Adrenal gland (tissue), 12 donors: ENCODE data around the gene ADSS1. TPM values are rescaled to one million over a fixed set of nuclear protein-coding genes. Genes with fewer than 3 reads are reported as not detected.

Experiments used
- DNase-seq, 7 donors: peaks; one replicate each; pipeline ENCODE4 v3.0.0-alpha.2; 2019 to 2020
- H3K27ac ChIP-seq, 5 donors: fragments of 200-600 bp; sonication (generic) in 4 of 5; 1 replicate in 3 of 5; 2 replicates in 2 of 5; pipeline versions ENCODE4 v1.5.1 to v1.8.0; 2016 to 2020; ENCODE audit warnings: mild to moderate bottlenecking in 1 of 5
- H3K27me3 ChIP-seq: fragments of 200-600 bp; 2 replicates; pipeline ENCODE4 v1.8.0; 2021
- H3K36me3 ChIP-seq, 2 donors: fragments of 200-600 bp; replicated peaks in 1 of 2; 1 replicate in 1 of 2; 2 replicates in 1 of 2; pipeline versions ENCODE4 v1.5.1 to v1.8.0; 2018 to 2022
- H3K4me1 ChIP-seq, 2 donors: fragments of 200-600 bp; replicated peaks in 1 of 2; 1 replicate in 1 of 2; 2 replicates in 1 of 2; pipeline versions ENCODE4 v1.5.1 to v1.8.0; 2018 to 2021
- H3K4me3 ChIP-seq, 4 donors: fragments of 200-600 bp; sonication (generic) in 3 of 4; one replicate each; pipeline ENCODE4 v1.5.1; 2016 to 2018
- H3K9me3 ChIP-seq, 3 donors: fragments of 200-600 bp; sonication (generic) in 1 of 3; replicated peaks in 1 of 3; 1 replicate in 2 of 3; 2 replicates in 1 of 3; pipeline versions ENCODE4 v1.5.1 to v1.8.0; 2016 to 2021
- CTCF ChIP-seq, 6 experiments: fragments of 450-650 bp in 4 of 6; fragments of 200-600 bp in 2 of 6; sonication (generic) in 1 of 6; IDR thresholded peaks; 1 replicate in 5 of 6; 2 replicates in 1 of 6; pipeline versions ENCODE4 v1.5.1 to v1.8.0; 2016 to 2021; ENCODE audit warnings: antibody characterized with exemption in 6 of 6, mild to moderate bottlenecking in 2 of 6, moderate library complexity in 1 of 6
- POLR2A ChIP-seq, 2 donors: fragments of 450-650 bp; IDR thresholded peaks; one replicate each; pipeline ENCODE4 v1.6.1; 2017; ENCODE audit warnings: antibody characterized with exemption in 2 of 2, mild to moderate bottlenecking in 2 of 2, moderate library complexity in 1 of 2
- WGBS, 4 donors: extraction: QIAGEN DNeasy Blood & Tissue Kit in 2 of 4; methylation state at CpG; one replicate each; pipeline versions ENCODE4 v1.1.5 to v1.1.7; 2013 to 2017; 5-methylcytosine and 5-hydroxymethylcytosine counted together
- intact Hi-C, 2 donors: fragments of 100-400 bp; cut with DNase I; formaldehyde crosslinking; loops; one replicate each; pipeline versions ENCODE4 v1.14.1 to v1.15.0; 2022 to 2023
- polyA plus RNA-seq, 3 donors: library from polyadenylated mRNA; stranded (reverse); fragments of 200-250 nt in 2 of 3; fragments of 350-450 nt in 1 of 3; fragmentation: Illumina TruSeq in 1 of 3; extraction: RNeasy Lipid Tissue Mini Kit (QIAGEN cat#74804) in 1 of 3; gene quantifications; one replicate each; pipeline ENCODE4 v1.2.3, GENCODE V29; 2013 to 2014
- total RNA-seq, 9 donors: library from RNA; depleted of rRNA in 4 of 9; stranded (reverse); fragments of >200 nt in 4 of 9; fragments of 120-200 nt in 1 of 9; fragmentation: NEBNext Ultra II Directional in 1 of 9; extraction: Animal tissue kit (Norgen Biotek cat#: 25700) in 1 of 9; gene quantifications; one replicate each; pipeline versions ENCODE4 v1.1.0 to v1.2.4, GENCODE V29; 2013 to 2023
- donor health status: healthy with polysubstance abuse.
- donor health status: Bipolar disorder and iron deficiency.
- donor health status: DM: yes; HTN: yes; CAD: no.
- donor health status: DM: no; HTN: no; CAD: no.
- donor health status: DM: no; HTN: no; CAD: no.
- donor health status: DM: yes; HTN: yes; CAD: no.

Gene ADSS1
- total and polyA plus RNA-seq, 12 donors = 4.0 to 39.1 (median 16.9) TPM

- H3K27me3 ChIP-seq = no peaks in the 10 kb centered on the region
- H3K4me3 ChIP-seq = no peak overlapping the region
- peak overlapping the region in 1 of 5 donors; percentile 49 for H3K27ac ChIP-seq
- peak in 2 of 7 donors; percentile 38 to 41 for DNase-seq
- no peak for TF ChIP-seq CTCF (IDR thresholded peaks at IDR 0.05)
- TF ChIP-seq POLR2A (IDR thresholded peaks at IDR 0.05) = no peak
- no peaks in the 10 kb centered on the region for H3K9me3 ChIP-seq
- intact Hi-C loops = no loop called here
- 78 to 90% (median 85%) methylated on average over 5 to 23 of the region's 23 CpGs for WGBS, 4 donors
- peaks cover 13 to 39% of the 10 kb centered on the region in 2 donors for H3K4me1 ChIP-seq
- H3K36me3 ChIP-seq = no peaks in the 10 kb centered on the region
These were observed 9.1 kb downstream of the ADSS1 start for GRCh38 chr14:104732931-104733681.

- Histone ChIP-seq H3K27me3 (no peaks in the 10 kb centered on the region), H3K4me1 (peaks cover 13 to 39% of the 10 kb centered on the region in 2 donors), H3K36me3 (no peaks in the 10 kb centered on the region), H3K4me3 (no peak overlapping the region), H3K9me3 (no peaks in the 10 kb centered on the region), H3K27ac (no peak overlapping the region)
- WGBS, 4 donors = 80 to 97% (median 90%) methylated on average over 2 to 6 of the region's 6 CpGs
- intact Hi-C loops = no loop called here
- TF ChIP-seq POLR2A (IDR thresholded peaks at IDR 0.05) (no peak), CTCF (IDR thresholded peaks at IDR 0.05) (no peak)
- no peak for DNase-seq
These were observed 10.1 kb downstream of the ADSS1 start for GRCh38 chr14:104734051-104734587.

GRCh38 chr14:104734601-104734990 is 10.6 kb downstream of the ADSS1 start:
- intact Hi-C loops = no loop called here
- peaks cover 13 to 39% of the 10 kb centered on the region in 2 donors for H3K4me1 ChIP-seq
- 90 to 94% (median 92%) methylated on average over 3 to 9 of the region's 9 CpGs for WGBS, 4 donors

More at GRCh38 chr14:104734601-104734990, 10.6 kb downstream of the ADSS1 start:
- H3K36me3 ChIP-seq = no peaks in the 10 kb centered on the region
- H3K27ac ChIP-seq = peak overlapping the region in 1 of 5 donors; percentile 98
- no peak overlapping the region for H3K4me3 ChIP-seq
- DNase-seq = no peak
- no peaks in the 10 kb centered on the region for H3K9me3 ChIP-seq
- no peaks in the 10 kb centered on the region for H3K27me3 ChIP-seq
- no peak for TF ChIP-seq POLR2A (IDR thresholded peaks at IDR 0.05)
- TF ChIP-seq CTCF (IDR thresholded peaks at IDR 0.05) = no peak
